H9 (cell line): ENCODE results near the gene PRAMEF17. TPM values are rescaled to one million over a fixed set of nuclear protein-coding genes. Genes with fewer than 3 reads are reported as not detected.
"Not testable (repeated sequence)": the region's sequence is repeated elsewhere in the genome, so short reads cannot be mapped to it uniquely, and the experiment has no call there.

ENCODE experiments used
- DNase-seq: peaks from one replicate; pipeline ENCODE4 v3.0.0-alpha.2; 2017
- H2AFZ ChIP-seq: one replicate; pipeline ENCODE4 v1.6.1; 2013; ENCODE audit warnings: mild to moderate bottlenecking, low read length, control low read depth, moderate library complexity
- H2AK5ac ChIP-seq: 2 replicates; pipeline ENCODE4 v1.6.1; 2013; ENCODE audit warnings: low read length, control low read depth, mixed read lengths; ENCODE audit not compliant: insufficient read length
- H2BK120ac ChIP-seq: one replicate; pipeline ENCODE4 v1.6.1; 2013; ENCODE audit warnings: low read depth, mild to moderate bottlenecking, low read length, control low read depth, inconsistent platforms; ENCODE audit not compliant: poor library complexity, severe bottlenecking
- H2BK12ac ChIP-seq: 2 replicates; pipeline ENCODE4 v1.6.1; 2013; ENCODE audit warnings: low read length, control low read depth, mixed read lengths, low read depth; ENCODE audit not compliant: insufficient read length
- H2BK15ac ChIP-seq: 2 replicates; pipeline ENCODE4 v1.6.1; 2013; ENCODE audit warnings: low read depth, low read length, control low read depth
- H2BK20ac ChIP-seq: one replicate; pipeline ENCODE4 v1.6.1; 2013; ENCODE audit warnings: low read depth, mild to moderate bottlenecking, low read length, control low read depth, inconsistent platforms; ENCODE audit not compliant: poor library complexity, severe bottlenecking
- H2BK5ac ChIP-seq: 2 replicates; pipeline ENCODE4 v1.6.1; 2013; ENCODE audit warnings: low read length, control low read depth, mixed read lengths; ENCODE audit not compliant: insufficient read length
- H3K14ac ChIP-seq: 2 replicates; pipeline ENCODE4 v1.6.1; 2013; ENCODE audit warnings: low read length, control low read depth; ENCODE audit not compliant: insufficient read depth
- H3K18ac ChIP-seq: 2 replicates; pipeline ENCODE4 v1.6.1; 2013; ENCODE audit warnings: low read depth, mild to moderate bottlenecking, mixed read lengths, low read length, control low read depth; ENCODE audit not compliant: insufficient read length
- H3K23ac ChIP-seq: 2 replicates; pipeline ENCODE4 v1.6.1; 2013; ENCODE audit warnings: low read length, control low read depth, mixed read lengths, low read depth; ENCODE audit not compliant: insufficient read length
- H3K23me2 ChIP-seq: 2 replicates; pipeline ENCODE4 v1.6.1; 2013; ENCODE audit warnings: low read depth, mild to moderate bottlenecking, mixed read lengths, low read length, control low read depth; ENCODE audit not compliant: insufficient read length, poor library complexity, severe bottlenecking
- H3K27ac ChIP-seq: 2 replicates; pipeline ENCODE4 v1.5.1; 2013; ENCODE audit warnings: low read length, control low read depth, mixed read lengths, low read depth; ENCODE audit not compliant: insufficient read length
- H3K27me3 ChIP-seq: 2 replicates; pipeline ENCODE4 v1.6.1; 2013; ENCODE audit warnings: low read length, control low read depth, inconsistent platforms; ENCODE audit not compliant: insufficient read depth
- H3K4ac ChIP-seq: 2 replicates; pipeline ENCODE4 v1.6.1; 2013; ENCODE audit warnings: low read depth, mild to moderate bottlenecking, control low read depth, inconsistent platforms, low read length, moderate library complexity
- H3K4me1 ChIP-seq: 2 replicates; pipeline ENCODE4 v1.6.1; 2013; ENCODE audit warnings: low read length, control low read depth, inconsistent platforms; ENCODE audit not compliant: insufficient read depth
- H3K4me2 ChIP-seq: 2 replicates; pipeline ENCODE4 v1.6.1; 2013; ENCODE audit warnings: low read length, control low read depth, mixed read lengths; ENCODE audit not compliant: insufficient read length, insufficient read depth
- H3K56ac ChIP-seq: 2 replicates; pipeline ENCODE4 v1.6.1; 2013; ENCODE audit warnings: low read depth, mild to moderate bottlenecking, mixed read lengths, low read length, control low read depth; ENCODE audit not compliant: insufficient read length
- H3K79me1 ChIP-seq: 2 replicates; pipeline ENCODE4 v1.6.1; 2013; ENCODE audit warnings: low read depth, mild to moderate bottlenecking, moderate library complexity, low read length, control low read depth, inconsistent platforms; ENCODE audit not compliant: insufficient read depth, poor library complexity, severe bottlenecking
- H3K79me2 ChIP-seq: 2 replicates; pipeline ENCODE4 v1.6.1; 2013; ENCODE audit warnings: low read length, control low read depth, inconsistent platforms; ENCODE audit not compliant: insufficient read depth
- H3K9ac ChIP-seq: 2 replicates; pipeline ENCODE4 v1.6.1; 2013; ENCODE audit warnings: low read length, control low read depth, mixed read lengths; ENCODE audit not compliant: insufficient read length; ENCODE audit errors: extremely low read depth
- H3K9me3 ChIP-seq: one replicate; pipeline ENCODE4 v1.6.1; 2013; ENCODE audit warnings: low read depth, low read length, inconsistent platforms; ENCODE audit not compliant: control insufficient read depth
- H3T11ph ChIP-seq: one replicate; pipeline ENCODE4 v1.6.1; 2013; ENCODE audit warnings: mild to moderate bottlenecking, low read length, control low read depth, inconsistent platforms
- H4K20me1 ChIP-seq: one replicate; pipeline ENCODE4 v1.6.1; 2013; ENCODE audit not compliant: control insufficient read depth, insufficient read length, insufficient read depth
- H4K5ac ChIP-seq: 2 replicates; pipeline ENCODE4 v1.6.1; 2013; ENCODE audit warnings: low read depth, mild to moderate bottlenecking, mixed read lengths, low read length, control low read depth; ENCODE audit not compliant: insufficient read length
- H4K8ac ChIP-seq: replicated peaks from 2 replicates; pipeline ENCODE4 v1.6.1; 2013; ENCODE audit warnings: low read length, control low read depth, mixed read lengths, low read depth; ENCODE audit not compliant: insufficient read length
- H4K91ac ChIP-seq: 2 replicates; pipeline ENCODE4 v1.6.1; 2013; ENCODE audit warnings: low read depth, mild to moderate bottlenecking, moderate library complexity, mixed read lengths, low read length, control low read depth; ENCODE audit not compliant: insufficient read length
- H3K27ac Mint-ChIP-seq, 3 experiments: 2 replicates in 2 of 3; 3 replicates in 1 of 3; pipeline ENCODE4 v1.8.0; 2020 to 2021; ENCODE audit warnings: mixed read lengths in 3 of 3, mild to moderate bottlenecking in 1 of 3, moderate library complexity in 1 of 3
- H3K27me3 Mint-ChIP-seq: 2 replicates; pipeline ENCODE4 v1.8.0; 2021; ENCODE audit warnings: low read depth, mild to moderate bottlenecking, moderate library complexity, mixed read lengths
- H3K36me3 Mint-ChIP-seq, 3 experiments: 2 replicates in 2 of 3; 3 replicates in 1 of 3; pipeline ENCODE4 v1.8.0; 2020 to 2021; ENCODE audit warnings: low read depth in 3 of 3, mixed read lengths in 3 of 3; ENCODE audit not compliant: insufficient read depth in 1 of 3
- H3K4me1 Mint-ChIP-seq, 2 experiments: 2 replicates each; pipeline ENCODE4 v1.8.0; 2020; ENCODE audit warnings: mixed read lengths in 2 of 2
- H3K4me3 Mint-ChIP-seq, 2 experiments: 2 replicates in 1 of 2; 3 replicates in 1 of 2; pipeline ENCODE4 v1.8.0; 2020 to 2021; ENCODE audit warnings: mild to moderate bottlenecking in 2 of 2, mixed read lengths in 2 of 2, moderate library complexity in 1 of 2
- H3K9me3 Mint-ChIP-seq, 2 experiments: 2 replicates in 1 of 2; 3 replicates in 1 of 2; pipeline ENCODE4 v1.8.0; 2020; ENCODE audit warnings: mild to moderate bottlenecking in 2 of 2, mixed read lengths in 2 of 2, moderate library complexity in 1 of 2
- WGBS: extraction: QIAGEN DNeasy Blood & Tissue Kit; methylation state at CpG from one replicate; pipeline ENCODE4 v1.1.7; 2013; ENCODE audit warnings: missing lambda C conversion rate, low lambda C conversion rate, mixed read lengths; ENCODE audit not compliant: insufficient read length; ENCODE audit errors: extremely low coverage; 5-methylcytosine and 5-hydroxymethylcytosine counted together
- total RNA-seq: library from RNA; stranded (reverse); gene quantifications from 2 replicates; pipeline ENCODE4 v1.2.1, GENCODE V29; 2021

PRAMEF17 gene
- total RNA-seq, 1 experiment from 2014 or later: not detected

DNA sequence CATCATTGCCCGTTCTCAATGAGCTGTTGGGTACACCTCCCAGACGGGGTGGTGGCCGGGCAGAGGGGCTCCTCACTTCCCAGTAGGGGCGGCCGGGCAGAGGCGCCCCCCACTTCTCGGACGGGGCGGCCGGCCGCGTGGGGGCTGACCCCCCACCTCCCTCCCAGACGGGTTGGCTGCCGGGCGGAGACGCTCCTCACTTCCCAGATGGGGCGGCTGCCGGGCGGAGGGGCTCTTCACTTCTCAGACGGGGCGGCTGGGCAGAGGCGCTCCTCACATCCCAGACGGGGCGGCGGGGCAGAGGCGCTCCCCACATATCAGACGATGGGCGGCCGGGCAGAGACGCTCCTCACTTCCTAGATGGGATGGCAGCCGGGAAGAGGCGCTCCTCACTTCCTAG lies 5.3 kb downstream of the PRAMEF17 start:
- H2AFZ ChIP-seq, H4K91ac ChIP-seq, H2BK20ac ChIP-seq, H2AK5ac ChIP-seq, H3K56ac ChIP-seq, H3K27ac ChIP-seq, H4K5ac ChIP-seq, H4K20me1 ChIP-seq, H3K23ac ChIP-seq, H3T11ph ChIP-seq, H2BK15ac ChIP-seq, H3K4ac ChIP-seq, H3K4me3 Mint-ChIP-seq, H3K4me2 ChIP-seq, H3K79me1 ChIP-seq, DNase-seq, H3K27ac Mint-ChIP-seq, H3K14ac ChIP-seq, H4K8ac ChIP-seq, H3K9ac ChIP-seq, H3K4me1 ChIP-seq, H3K18ac ChIP-seq, H2BK120ac ChIP-seq, H2BK12ac ChIP-seq, H3K79me2 ChIP-seq, H2BK5ac ChIP-seq, H3K27me3 ChIP-seq, H3K4me1 Mint-ChIP-seq, H3K23me2 ChIP-seq, H3K27me3 Mint-ChIP-seq: not testable (repeated sequence)
- no CpG with 5 or more reads among the region's 32 CpGs for WGBS
- Mint-ChIP-seq H3K9me3 (peaks cover 78 to 93% of the 10 kb centered on the region in 2 experiments), H3K36me3 (peaks cover 3 to 12% (median 11%) of the 10 kb centered on the region in 3 experiments; a peak in 5 of 7 replicates)
- H3K9me3 ChIP-seq: peaks cover 47% of the 10 kb centered on the region

GRCh38 chr1:13395311-13395710 lies 5.9 kb downstream of the PRAMEF17 start:
- not testable (repeated sequence) for H2BK120ac ChIP-seq, H3K23ac ChIP-seq, H3K27ac Mint-ChIP-seq, H4K20me1 ChIP-seq, H3T11ph ChIP-seq, H4K5ac ChIP-seq, H3K4me3 Mint-ChIP-seq, H3K79me1 ChIP-seq, H3K79me2 ChIP-seq, H3K9ac ChIP-seq, H3K27me3 ChIP-seq, H3K27me3 Mint-ChIP-seq, H3K56ac ChIP-seq, H2AFZ ChIP-seq, H4K8ac ChIP-seq, H3K23me2 ChIP-seq, H2AK5ac ChIP-seq, H3K4ac ChIP-seq, H3K4me1 Mint-ChIP-seq, H2BK15ac ChIP-seq, H3K4me2 ChIP-seq, H3K14ac ChIP-seq, DNase-seq, H3K4me1 ChIP-seq, H3K27ac ChIP-seq, H2BK12ac ChIP-seq, H2BK5ac ChIP-seq, H2BK20ac ChIP-seq, H4K91ac ChIP-seq, H3K18ac ChIP-seq
- H3K9me3 Mint-ChIP-seq: peaks cover 74 to 91% of the 10 kb centered on the region in 2 experiments
- no CpG with 5 or more reads among the region's 22 CpGs for WGBS
- peaks cover 47% of the 10 kb centered on the region for H3K9me3 ChIP-seq
- peaks cover 3 to 12% (median 8%) of the 10 kb centered on the region in 3 experiments; a peak in 5 of 7 replicates for H3K36me3 Mint-ChIP-seq
